ENCODE measurements around the gene ERBB4.

- TF ChIP-seq CTCF (IDR thresholded peaks at IDR 0.05) = no peak
- TF ChIP-seq POLR2A (IDR thresholded peaks at IDR 0.05) = no peak
Observed at GRCh38 chr2:211436182-211436581, 1102.4 kb downstream of the ERBB4 start.

Measured in transverse colon (tissue), 3 donors.